ENCODE results near the gene GFOD1. TPM values are rescaled to one million over a fixed set of nuclear protein-coding genes. Genes with fewer than 3 reads are reported as not detected.

Gene GFOD1
- total and polyA plus RNA-seq, 4 donors = 2.6 to 16.8 (median 5.0) TPM

GRCh38 chr6:13407368-13407708, 80.1 kb downstream of the GFOD1 start:
- H3K36me3 ChIP-seq (ENCODE audit: control insufficient read depth in 4 of 4, insufficient read depth in 3 of 4, low read depth in 1 of 4, low read length in 3 of 4) = no peaks in the 10 kb centered on the region
- H3K9ac ChIP-seq (ENCODE audit: low read depth in 1 of 2, low read length in 2 of 2) = no peak overlapping the region
- H3K9me3 ChIP-seq (ENCODE audit: control insufficient read depth in 4 of 4, low read length in 3 of 4) = no peaks in the 10 kb centered on the region
- 71% methylated on average over 3 of the region's 3 CpGs for WGBS
- H3K27ac ChIP-seq (ENCODE audit: low read depth in 1 of 2, low read length in 2 of 2) = peak overlapping the region; percentile 47 to 75
- TF ChIP-seq JUND (IDR thresholded peaks at IDR 0.05) (no peak), FOXA2 (IDR thresholded peaks at IDR 0.05) (no peak), TAF1 (conservative IDR thresholded peaks at IDR 0.05) (no peak), GABPA (IDR thresholded peaks at IDR 0.05 in 1 of 2, conservative IDR thresholded peaks at IDR 0.05 in 1 of 2) (no peak), NR2F2 (IDR thresholded peaks at IDR 0.05) (no peak), HNF4A (conservative IDR thresholded peaks at IDR 0.05) (no peak), HNF4G (IDR thresholded peaks at IDR 0.05) (no peak)
- DNase-seq (ENCODE audit: low spot score) = no peak
- H3K4me3 ChIP-seq (ENCODE audit: low read depth in 1 of 3, low read length in 3 of 3) = no peak overlapping the region
- H3K27me3 ChIP-seq (ENCODE audit: control insufficient read depth in 4 of 4, insufficient read depth in 4 of 4, low read length in 3 of 4) = no peaks in the 10 kb centered on the region
- H3K4me1 ChIP-seq (ENCODE audit: control insufficient read depth in 4 of 4, insufficient read depth in 4 of 4, low read length in 3 of 4) = peaks cover 15 to 66% (median 54%) of the 10 kb centered on the region in 4 donors

- Histone ChIP-seq H3K4me1 (ENCODE audit: control insufficient read depth in 4 of 4, insufficient read depth in 4 of 4, low read length in 3 of 4) (peaks cover 15 to 60% (median 49%) of the 10 kb centered on the region in 4 donors), H3K9ac (ENCODE audit: low read depth in 1 of 2, low read length in 2 of 2) (no peak overlapping the region), H3K27ac (ENCODE audit: low read depth in 1 of 2, low read length in 2 of 2) (peak overlapping the region; percentile 69 to 75), H3K36me3 (ENCODE audit: control insufficient read depth in 4 of 4, insufficient read depth in 3 of 4, low read depth in 1 of 4, low read length in 3 of 4) (no peaks in the 10 kb centered on the region), H3K4me3 (ENCODE audit: low read depth in 1 of 3, low read length in 3 of 3) (no peak overlapping the region), H3K27me3 (ENCODE audit: control insufficient read depth in 4 of 4, insufficient read depth in 4 of 4, low read length in 3 of 4) (no peaks in the 10 kb centered on the region), H3K9me3 (ENCODE audit: control insufficient read depth in 4 of 4, low read length in 3 of 4) (no peaks in the 10 kb centered on the region)
- WGBS = 96% methylated on average over 1 of the region's 1 CpG
- TF ChIP-seq RAD21 (IDR thresholded peaks at IDR 0.05) = no peak
- TF ChIP-seq HNF4G (IDR thresholded peaks at IDR 0.05) = no peak
- TF ChIP-seq HNF4A (conservative IDR thresholded peaks at IDR 0.05) = no peak
- TF ChIP-seq GABPA (IDR thresholded peaks at IDR 0.05 in 1 of 2, conservative IDR thresholded peaks at IDR 0.05 in 1 of 2) = no peak
- no peak for TF ChIP-seq CTCF (IDR thresholded peaks at IDR 0.05; ENCODE audit: low read depth, low read length, missing input control)
- TF ChIP-seq MAX (IDR thresholded peaks at IDR 0.05) = no peak
- DNase-seq (ENCODE audit: low spot score) = no peak
Measured at GRCh38 chr6:13406781-13407180, 80.6 kb downstream of the GFOD1 start.

- peak overlapping the region in 1 of 2 donors; percentile 32 for H3K9ac ChIP-seq (ENCODE audit: low read depth in 1 of 2, low read length in 2 of 2)
- no peaks in the 10 kb centered on the region for H3K27me3 ChIP-seq (ENCODE audit: control insufficient read depth in 4 of 4, insufficient read depth in 4 of 4, low read length in 3 of 4)
- H3K9me3 ChIP-seq (ENCODE audit: control insufficient read depth in 4 of 4, low read length in 3 of 4) = no peaks in the 10 kb centered on the region
- no peaks in the 10 kb centered on the region for H3K36me3 ChIP-seq (ENCODE audit: control insufficient read depth in 4 of 4, insufficient read depth in 3 of 4, low read depth in 1 of 4, low read length in 3 of 4)
- WGBS = 39% methylated on average over 10 of the region's 10 CpGs
- H3K27ac ChIP-seq (ENCODE audit: low read depth in 1 of 2, low read length in 2 of 2) = peak overlapping the region; percentile 69 to 75
- DNase-seq (ENCODE audit: low spot score) = peak; percentile 45
- no peak overlapping the region for H3K4me3 ChIP-seq (ENCODE audit: low read depth in 1 of 3, low read length in 3 of 3)
- H3K4me1 ChIP-seq (ENCODE audit: control insufficient read depth in 4 of 4, insufficient read depth in 4 of 4, low read length in 3 of 4) = peaks cover 15 to 54% (median 48%) of the 10 kb centered on the region in 4 donors
- TF ChIP-seq JUND (IDR thresholded peaks at IDR 0.05) (peak; percentile 37 to 51), FOXA1 (IDR thresholded peaks at IDR 0.05) (no peak), RAD21 (IDR thresholded peaks at IDR 0.05) (peak; percentile 25 to 32), SP1 (IDR thresholded peaks at IDR 0.05) (peak; percentile 91), TAF1 (conservative IDR thresholded peaks at IDR 0.05) (peak; percentile 70), CTCF (IDR thresholded peaks at IDR 0.05; ENCODE audit: low read depth, low read length, missing input control) (no peak), YY1 (IDR thresholded peaks at IDR 0.05) (peak; percentile 31), ZBTB33 (IDR thresholded peaks at IDR 0.05) (peak; percentile 21), NR2F2 (IDR thresholded peaks at IDR 0.05) (peak; percentile 58), EGR1 (IDR thresholded peaks at IDR 0.05; ENCODE audit: low read depth in 2 of 2) (peak; percentile 33 to 50), MAX (IDR thresholded peaks at IDR 0.05) (no peak), ATF3 (IDR thresholded peaks at IDR 0.05) (peak; percentile 26), RXRA (IDR thresholded peaks at IDR 0.05) (peak; percentile 70 to 76), HNF4A (conservative IDR thresholded peaks at IDR 0.05) (peak; percentile 71 to 75), GABPA (IDR thresholded peaks at IDR 0.05 in 1 of 2, conservative IDR thresholded peaks at IDR 0.05 in 1 of 2) (no peak)
Measured at GRCh38 chr6:13405961-13406477, 81.4 kb downstream of the GFOD1 start.
